PC-3 (cell line): ENCODE results near the gene TBX2. TPM values are rescaled to one million over a fixed set of nuclear protein-coding genes. Genes with fewer than 3 reads are reported as not detected.

Experiments used
- ATAC-seq: fragments of 200-7000 bp; cut with Tn5 transposase; 2 replicates; pipeline ENCODE4 v1.9.1; 2020; ENCODE audit warnings: mild to moderate bottlenecking, moderate library complexity
- BruUV-seq: library from RNA; stranded (reverse); fragments of 400-500 nt; replicated peaks from 2 replicates; lab custom pipeline; 2021; lab: Mats Ljungman, UMichigan
- CTCF ChIA-PET: fragments of 300-600 bp; sonication (Branson Sonifier 250); formaldehyde crosslinking; loops from one replicate; lab custom pipeline; 2022; ENCODE audit warnings: antibody characterized with exemption; lab: Charles Lee
- POLR2A ChIA-PET: fragments of 300-600 bp; sonication (Branson Sonifier 250); formaldehyde crosslinking; loops from one replicate; lab custom pipeline; 2022; ENCODE audit warnings: antibody characterized with exemption; ENCODE audit not compliant: unreplicated experiment; lab: Charles Lee
- DNase-seq: peaks from one replicate; pipeline ENCODE4 v3.0.0-alpha.2; 2015
- H2AFZ ChIP-seq: fragments of 300-600 bp; sonication (generic); 2 replicates; pipeline ENCODE4 v1.6.0; 2016; ENCODE audit warnings: antibody characterized with exemption, low read length
- H3F3A ChIP-seq: fragments of 300-600 bp; sonication (generic); one replicate; pipeline ENCODE4 v1.6.0; 2017; ENCODE audit warnings: antibody characterized with exemption, low read length, control low read depth, mild to moderate bottlenecking; ENCODE audit not compliant: unreplicated experiment
- H3K27ac ChIP-seq: fragments of 300-600 bp; sonication (generic); 2 replicates; pipeline ENCODE4 v1.5.1; 2016; ENCODE audit warnings: mild to moderate bottlenecking, low read length
- H3K27me3 ChIP-seq: fragments of 300-600 bp; sonication (generic); 2 replicates; pipeline ENCODE4 v1.6.1; 2016; ENCODE audit warnings: low read length, mixed read lengths
- H3K36me3 ChIP-seq: fragments of 300-600 bp; sonication (generic); 2 replicates; pipeline ENCODE4 v1.6.1; 2016; ENCODE audit warnings: low read depth, mixed run types, low read length, mixed read lengths
- H3K4me1 ChIP-seq: fragments of 300-600 bp; sonication (generic); 2 replicates; pipeline ENCODE4 v1.5.1; 2016; ENCODE audit warnings: low read length; ENCODE audit not compliant: insufficient read depth
- H3K4me2 ChIP-seq: fragments of 300-600 bp; sonication (generic); 2 replicates; pipeline ENCODE4 v1.6.0; 2016; ENCODE audit warnings: low read length
- H3K4me3 ChIP-seq: fragments of 300-600 bp; sonication (generic); 2 replicates; pipeline ENCODE4 v1.5.1; 2016; ENCODE audit warnings: mild to moderate bottlenecking, low read length, mixed read lengths
- H3K79me2 ChIP-seq: fragments of 300-600 bp; sonication (generic); 2 replicates; pipeline ENCODE4 v1.6.1; 2017; ENCODE audit warnings: low read length, mixed read lengths
- H3K9ac ChIP-seq: fragments of 300-600 bp; sonication (generic); 2 replicates; pipeline ENCODE4 v1.6.0; 2016; ENCODE audit warnings: mild to moderate bottlenecking, low read length
- H3K9me2 ChIP-seq: fragments of 300-600 bp; sonication (generic); replicated peaks from 2 replicates; pipeline ENCODE4 v1.6.1; 2016; ENCODE audit warnings: mixed run types, low read length, mixed read lengths
- H3K9me3 ChIP-seq: fragments of 300-600 bp; sonication (generic); 2 replicates; pipeline ENCODE4 v1.6.1; 2016; ENCODE audit warnings: low read length, mixed read lengths
- H4K20me1 ChIP-seq: fragments of 300-600 bp; sonication (generic); 2 replicates; pipeline ENCODE4 v1.6.1; 2016; ENCODE audit warnings: low read length, mixed read lengths
- EZH2 ChIP-seq: fragments of 300-600 bp; sonication (generic); IDR thresholded peaks from one replicate; pipeline ENCODE4 v1.6.1; 2017; ENCODE audit warnings: antibody characterized with exemption, mild to moderate bottlenecking, low read length; ENCODE audit not compliant: unreplicated experiment
- EZH2phosphoT487 ChIP-seq: fragments of 300-600 bp; sonication (generic); IDR thresholded peaks from 2 replicates; pipeline ENCODE4 v1.6.1; 2018; ENCODE audit warnings: mild to moderate bottlenecking, antibody characterized with exemption, low read length, borderline replicate concordance
- intact Hi-C: fragments of 100-400 bp; cut with micrococcal nuclease; formaldehyde crosslinking; loops from 2 replicates; pipeline ENCODE4 v1.9.0; 2023
- total RNA-seq: library from RNA; depleted of rRNA; stranded (reverse); fragments of >200 nt; gene quantifications from 2 replicates; pipeline ENCODE4 v1.2.3, GENCODE V29; 2014
- TF ChIP-seq, protein P1 (sequence below): fragments of 300-600 bp; sonication (generic); conservative IDR thresholded peaks from 2 replicates; pipeline ENCODE4 v1.5.1; 2017; ENCODE audit warnings: antibody characterized with exemption, low read depth, mild to moderate bottlenecking, low read length

Gene TBX2
- total RNA-seq, 1 experiment from 2014 or later, result 7.1 TPM

DNA sequence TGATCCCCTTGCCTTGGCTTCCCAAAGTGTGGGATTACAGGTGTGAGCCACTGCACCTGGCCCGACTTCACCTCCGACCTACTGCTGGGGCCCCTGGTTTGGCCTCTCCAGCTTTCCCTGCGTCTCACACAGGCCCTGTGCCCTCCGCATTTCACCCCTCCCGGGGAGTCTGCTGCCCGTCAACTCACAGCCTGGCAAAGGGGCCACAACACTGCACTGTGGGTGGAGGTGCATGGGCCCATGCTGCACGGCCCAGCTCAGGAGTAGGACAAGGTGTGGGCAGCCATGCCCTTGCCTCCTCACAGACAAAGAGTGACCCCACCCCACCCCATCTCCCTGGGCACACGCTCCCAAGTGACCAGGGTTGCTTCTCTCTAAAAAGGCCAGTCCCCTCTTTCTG is 12.6 kb upstream of the TBX2 start:
- ChIA-PET CTCF (no interaction called here), POLR2A (no interaction called here)
- no peaks in the 10 kb centered on the region for H3K27me3 ChIP-seq
- H3K9me2 ChIP-seq, result no peaks in the 10 kb centered on the region
- H3F3A ChIP-seq, result no peaks in the 10 kb centered on the region
- H3K36me3 ChIP-seq, result no peaks in the 10 kb centered on the region
- H3K9ac ChIP-seq, result no peak overlapping the region
- no peaks in the 10 kb centered on the region for H3K4me1 ChIP-seq
- TF ChIP-seq EZH2 (no peak), EZH2phosphoT487 (no peak)
- TF ChIP-seq, protein P1, sequence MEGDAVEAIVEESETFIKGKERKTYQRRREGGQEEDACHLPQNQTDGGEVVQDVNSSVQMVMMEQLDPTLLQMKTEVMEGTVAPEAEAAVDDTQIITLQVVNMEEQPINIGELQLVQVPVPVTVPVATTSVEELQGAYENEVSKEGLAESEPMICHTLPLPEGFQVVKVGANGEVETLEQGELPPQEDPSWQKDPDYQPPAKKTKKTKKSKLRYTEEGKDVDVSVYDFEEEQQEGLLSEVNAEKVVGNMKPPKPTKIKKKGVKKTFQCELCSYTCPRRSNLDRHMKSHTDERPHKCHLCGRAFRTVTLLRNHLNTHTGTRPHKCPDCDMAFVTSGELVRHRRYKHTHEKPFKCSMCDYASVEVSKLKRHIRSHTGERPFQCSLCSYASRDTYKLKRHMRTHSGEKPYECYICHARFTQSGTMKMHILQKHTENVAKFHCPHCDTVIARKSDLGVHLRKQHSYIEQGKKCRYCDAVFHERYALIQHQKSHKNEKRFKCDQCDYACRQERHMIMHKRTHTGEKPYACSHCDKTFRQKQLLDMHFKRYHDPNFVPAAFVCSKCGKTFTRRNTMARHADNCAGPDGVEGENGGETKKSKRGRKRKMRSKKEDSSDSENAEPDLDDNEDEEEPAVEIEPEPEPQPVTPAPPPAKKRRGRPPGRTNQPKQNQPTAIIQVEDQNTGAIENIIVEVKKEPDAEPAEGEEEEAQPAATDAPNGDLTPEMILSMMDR, result no peak
- H3K4me3 ChIP-seq, result no peak overlapping the region
- intact Hi-C loops, result no loop called here
- no peak overlapping the region for H2AFZ ChIP-seq
- no peaks in the 10 kb centered on the region for H4K20me1 ChIP-seq
- H3K9me3 ChIP-seq, result no peaks in the 10 kb centered on the region
- H3K79me2 ChIP-seq, result no peaks in the 10 kb centered on the region
- H3K4me2 ChIP-seq, result no peak overlapping the region
- DNase-seq (no peak), ATAC-seq (no peak)
- H3K27ac ChIP-seq, result no peak overlapping the region
- BruUV-seq, result no TSS peak

DNA sequence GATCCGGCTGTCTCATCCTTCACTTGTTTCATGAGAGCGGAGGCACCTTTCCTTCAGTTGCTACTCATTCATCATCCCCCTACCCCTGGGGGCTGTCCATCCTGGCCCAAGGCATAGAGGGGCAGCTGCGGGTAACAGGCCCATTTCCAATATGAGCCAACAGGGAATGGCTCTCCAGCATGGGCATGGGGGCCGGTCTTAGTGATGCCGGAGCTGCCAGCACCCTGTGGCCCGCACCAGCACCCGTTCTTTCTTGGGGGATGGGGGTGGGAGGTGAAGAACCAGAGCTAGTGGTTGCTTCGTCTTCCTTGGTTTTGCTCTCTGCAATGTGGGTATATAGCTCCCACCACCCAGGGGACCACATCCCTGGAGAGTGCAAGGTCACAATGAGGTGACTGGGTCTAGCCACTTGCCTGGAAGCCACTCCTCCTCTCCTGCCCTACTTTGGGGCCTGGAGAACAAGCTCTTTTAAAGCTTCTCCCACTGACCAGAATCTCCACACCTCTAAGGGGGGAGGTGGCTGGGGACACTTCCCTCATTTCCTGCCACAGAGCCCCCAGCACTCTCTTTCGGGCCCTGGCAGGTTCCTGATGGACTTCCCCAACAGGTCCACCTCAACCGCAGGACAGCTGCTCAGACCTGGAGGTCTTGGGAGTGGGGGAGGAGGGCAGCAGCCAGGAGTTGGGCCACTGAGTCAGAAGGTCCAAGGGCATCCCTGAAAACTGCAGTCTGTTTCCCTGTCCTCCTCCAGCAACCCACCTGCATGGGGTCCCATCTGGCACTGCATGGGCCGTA is 11.9 kb upstream of the TBX2 start:
- Histone ChIP-seq H3K79me2 (no peaks in the 10 kb centered on the region), H3K9me2 (no peaks in the 10 kb centered on the region), H3K9me3 (no peaks in the 10 kb centered on the region), H3F3A (no peaks in the 10 kb centered on the region), H4K20me1 (no peaks in the 10 kb centered on the region), H2AFZ (no peak overlapping the region), H3K4me3 (no peak overlapping the region), H3K9ac (no peak overlapping the region), H3K36me3 (no peaks in the 10 kb centered on the region), H3K4me2 (no peak overlapping the region), H3K27me3 (no peaks in the 10 kb centered on the region), H3K27ac (no peak overlapping the region), H3K4me1 (no peaks in the 10 kb centered on the region)
- ChIA-PET POLR2A (interaction anchor here (0.6 kb wide), 1 partner anchor 50 kb away, joined by 3 read pairs; no protein-coding TSS in a partner anchor), CTCF (no interaction called here)
- BruUV-seq, result no TSS peak
- TF ChIP-seq, protein P1, result no peak
- TF ChIP-seq EZH2phosphoT487 (no peak), EZH2 (no peak)
- intact Hi-C loops, result no loop called here
- DNase-seq (no peak), ATAC-seq (no peak)
